ENCODE results near the gene SKP2.
"Not testable (repeated sequence)": the region's sequence is repeated elsewhere in the genome, so short reads cannot be mapped to it uniquely, and the experiment has no call there.

The SKP2 gene

GRCh38 chr5:36151434-36152323 is at the start of gene SKP2, which contains the start of gene LMBRD2:
Gene SKP2 (plus strand): TSS chr5:36152111. CDS start chr5:36152263, 152 bp downstream.
Gene LMBRD2 (minus strand): TSS chr5:36151887. CDS start chr5:36143349, 8,538 bp downstream.
- peak; percentile 54 for DNase-seq

GRCh38 chr5:36105819-36106218 is 46.1 kb upstream of the SKP2 start:
- DNase-seq = no peak

GRCh38 chr5:36108758-36109460 is 43.0 kb upstream of the SKP2 start:
- DNase-seq = no peak

GRCh38 chr5:36111238-36111637 is 40.7 kb upstream of the SKP2 start:
- no peak for DNase-seq

- DNase-seq = no peak
Measured at GRCh38 chr5:36125868-36126267, 26.0 kb upstream of the SKP2 start.

GRCh38 chr5:36128795-36129194 is 23.1 kb upstream of the SKP2 start:
- DNase-seq = no peak

GRCh38 chr5:36129666-36130065 is 22.2 kb upstream of the SKP2 start:
- not testable (repeated sequence) for DNase-seq

GRCh38 chr5:36133009-36133408 is 18.9 kb upstream of the SKP2 start:
- not testable (repeated sequence) for DNase-seq

GRCh38 chr5:36135988-36136387 is 15.9 kb upstream of the SKP2 start:
- no peak for DNase-seq

- no peak for DNase-seq
Measured at GRCh38 chr5:36136581-36136980, 15.3 kb upstream of the SKP2 start.

GRCh38 chr5:36138900-36139683 is 12.8 kb upstream of the SKP2 start:
- DNase-seq = no peak

GRCh38 chr5:36145311-36145710 is 6.6 kb upstream of the SKP2 start:
- DNase-seq = no peak

GRCh38 chr5:36146390-36146789 is 5.5 kb upstream of the SKP2 start:
- DNase-seq = no peak

GRCh38 chr5:36147681-36148080 is 4.2 kb upstream of the SKP2 start:
- no peak for DNase-seq

GRCh38 chr5:36150676-36151433 is 1.1 kb upstream of the SKP2 start:
- DNase-seq = no peak

- no peak for DNase-seq
Measured at GRCh38 chr5:36152324-36153297, 700 bp downstream of the SKP2 start.

GRCh38 chr5:36153298-36153677 is 1.4 kb downstream of the SKP2 start:
- DNase-seq = no peak

GRCh38 chr5:36153726-36154125 is 1.8 kb downstream of the SKP2 start:
- no peak for DNase-seq

- no peak for DNase-seq
Measured at GRCh38 chr5:36155291-36155690, 3.4 kb downstream of the SKP2 start.

- no peak for DNase-seq
Measured at GRCh38 chr5:36156121-36156601, 4.2 kb downstream of the SKP2 start.

GRCh38 chr5:36156619-36157018 is 4.7 kb downstream of the SKP2 start:
- DNase-seq = no peak

Measured in cortex of kidney (tissue), 1 donor.